HUES6 (cell line): ENCODE results near the gene ADH4.

Experiments
- H3K27ac ChIP-seq: 2 replicates; pipeline ENCODE4 v1.7.0; 2013; ENCODE audit warnings: low read depth, mild to moderate bottlenecking, low read length, inconsistent platforms
- H3K27me3 ChIP-seq: 2 replicates; pipeline ENCODE4 v1.6.1; 2013; ENCODE audit warnings: low read length; ENCODE audit not compliant: control insufficient read depth, insufficient read depth
- H3K36me3 ChIP-seq: 2 replicates; pipeline ENCODE4 v1.6.1; 2013; ENCODE audit warnings: low read length; ENCODE audit not compliant: control insufficient read depth, insufficient read depth
- H3K4me1 ChIP-seq: 2 replicates; pipeline ENCODE4 v1.6.1; 2013; ENCODE audit warnings: low read length; ENCODE audit not compliant: control insufficient read depth, insufficient read depth
- H3K4me3 ChIP-seq: 2 replicates; pipeline ENCODE4 v1.5.1; 2013; ENCODE audit warnings: low read depth, low read length
- H3K9ac ChIP-seq: one replicate; pipeline ENCODE4 v1.6.1; 2013; ENCODE audit warnings: mild to moderate bottlenecking, low read length
- H3K9me3 ChIP-seq: 2 replicates; pipeline ENCODE4 v1.6.1; 2013; ENCODE audit warnings: low read depth, low read length; ENCODE audit not compliant: control insufficient read depth, insufficient read depth

ADH4 gene

DNA sequence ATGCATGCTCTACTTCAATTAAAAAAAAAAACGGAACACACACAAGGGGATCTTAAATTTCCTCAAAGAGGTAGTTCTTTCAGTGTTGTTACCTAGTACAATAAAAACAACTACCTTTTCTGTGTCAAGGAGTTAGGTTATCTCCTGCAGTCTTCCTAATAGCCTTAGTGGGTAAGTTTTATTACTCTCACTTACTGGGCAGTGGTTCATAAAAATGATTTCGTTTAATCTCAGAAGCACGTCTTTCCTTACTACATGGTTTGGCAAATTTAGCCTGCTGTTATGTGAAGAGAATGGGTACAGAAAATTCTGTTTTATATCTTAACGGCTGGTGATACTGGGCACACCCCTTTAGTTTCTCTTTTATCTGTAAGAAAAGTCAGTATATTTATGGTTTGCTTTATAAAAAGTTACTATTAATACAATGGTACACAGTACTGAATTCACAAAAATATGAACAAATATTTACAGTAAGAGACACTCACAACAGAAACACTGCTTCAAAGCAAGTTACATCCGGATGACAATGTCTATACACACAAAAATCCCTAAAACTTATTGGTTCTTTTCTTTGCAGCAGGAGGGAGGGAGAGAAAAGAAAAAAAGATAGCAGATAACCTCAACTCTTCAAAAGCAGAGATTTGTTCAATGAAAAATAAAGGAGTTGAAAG, 64.3 kb downstream of the ADH4 start:
- Histone ChIP-seq H3K9ac (no peak overlapping the region), H3K4me3 (no peak overlapping the region), H3K27me3 (no peaks in the 10 kb centered on the region), H3K9me3 (no peaks in the 10 kb centered on the region), H3K36me3 (peaks cover 98% of the 10 kb centered on the region), H3K27ac (no peak overlapping the region), H3K4me1 (no peaks in the 10 kb centered on the region)

DNA sequence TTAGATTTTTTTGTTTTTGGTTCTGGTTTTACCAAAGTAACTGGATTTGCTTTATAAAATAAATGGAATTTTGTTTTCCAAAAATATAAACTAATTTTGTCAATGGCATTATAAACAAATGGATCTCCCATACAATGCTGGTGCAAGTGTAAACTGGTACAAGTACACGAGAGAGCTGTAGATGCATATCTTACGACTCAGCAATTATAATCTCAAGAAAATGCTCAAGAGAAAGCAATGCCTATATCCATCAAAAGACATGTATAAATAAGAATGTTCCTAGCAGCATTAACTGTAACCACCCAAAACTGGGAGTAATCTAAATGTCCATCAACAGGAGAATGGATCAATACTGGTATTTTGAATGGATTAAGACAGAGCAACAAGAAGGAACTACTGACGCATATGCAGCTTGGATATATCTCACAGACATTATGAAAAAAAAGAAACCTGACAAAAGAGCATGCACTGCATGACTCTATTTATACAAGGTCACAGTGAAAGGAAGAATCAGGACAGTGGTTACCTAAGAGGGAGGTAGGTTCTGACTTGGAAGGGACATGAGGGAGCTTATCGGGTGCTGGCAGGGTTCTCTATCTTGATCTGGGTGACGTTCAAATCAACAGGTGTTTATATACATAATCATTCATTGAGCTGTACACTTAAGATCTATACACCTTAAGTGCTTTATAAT, 65.0 kb downstream of the ADH4 start:
- Histone ChIP-seq H3K4me1 (no peaks in the 10 kb centered on the region), H3K9ac (no peak overlapping the region), H3K4me3 (no peak overlapping the region), H3K9me3 (no peaks in the 10 kb centered on the region), H3K27ac (no peak overlapping the region), H3K36me3 (peaks cover 98% of the 10 kb centered on the region), H3K27me3 (no peaks in the 10 kb centered on the region)

DNA sequence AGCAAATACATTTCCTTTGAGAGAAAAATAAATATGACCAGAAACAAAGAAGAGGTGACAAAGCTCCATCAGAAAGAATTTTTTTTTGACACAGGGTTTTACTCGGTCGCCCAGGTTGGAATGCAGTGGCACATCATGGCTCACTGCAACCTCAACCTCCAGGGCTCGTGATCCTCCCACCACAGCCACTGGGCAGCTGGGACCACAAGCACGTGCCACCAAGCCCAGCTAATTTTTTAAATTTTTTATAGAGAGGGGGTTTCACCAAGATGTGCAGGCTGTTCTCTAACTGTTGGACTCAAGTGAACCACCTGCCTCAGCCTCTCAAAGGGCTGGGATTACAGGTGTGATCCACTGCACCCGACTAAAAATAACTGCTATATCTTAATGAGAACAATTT, 65.8 kb downstream of the ADH4 start:
- peaks cover 98% of the 10 kb centered on the region for H3K36me3 ChIP-seq
- no peak overlapping the region for H3K9ac ChIP-seq
- H3K9me3 ChIP-seq = no peaks in the 10 kb centered on the region
- no peak overlapping the region for H3K27ac ChIP-seq
- H3K4me3 ChIP-seq = no peak overlapping the region
- no peaks in the 10 kb centered on the region for H3K27me3 ChIP-seq
- H3K4me1 ChIP-seq = no peaks in the 10 kb centered on the region

DNA sequence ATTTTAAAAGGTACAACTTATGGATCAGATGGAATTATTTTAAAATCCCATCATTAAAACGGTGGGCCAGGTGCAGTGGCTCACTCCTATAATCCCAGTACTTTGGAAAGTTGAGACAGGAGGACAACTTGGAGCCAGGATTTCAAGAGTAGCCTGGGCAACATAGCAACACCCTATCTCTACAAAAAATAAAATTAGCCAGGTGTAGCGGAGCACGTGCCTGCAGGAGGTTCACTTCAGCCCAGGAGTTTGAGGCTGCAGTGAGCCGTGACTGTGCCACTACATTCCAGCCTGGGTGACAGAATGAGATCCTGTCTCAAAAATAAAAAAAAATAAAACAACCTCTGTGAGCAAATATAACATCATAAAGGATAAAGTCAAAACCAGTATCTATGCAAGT, 66.9 kb downstream of the ADH4 start:
- Histone ChIP-seq H3K9me3 (no peaks in the 10 kb centered on the region), H3K9ac (no peak overlapping the region), H3K36me3 (peaks cover 99% of the 10 kb centered on the region), H3K27ac (no peak overlapping the region), H3K27me3 (no peaks in the 10 kb centered on the region), H3K4me3 (no peak overlapping the region), H3K4me1 (no peaks in the 10 kb centered on the region)

DNA sequence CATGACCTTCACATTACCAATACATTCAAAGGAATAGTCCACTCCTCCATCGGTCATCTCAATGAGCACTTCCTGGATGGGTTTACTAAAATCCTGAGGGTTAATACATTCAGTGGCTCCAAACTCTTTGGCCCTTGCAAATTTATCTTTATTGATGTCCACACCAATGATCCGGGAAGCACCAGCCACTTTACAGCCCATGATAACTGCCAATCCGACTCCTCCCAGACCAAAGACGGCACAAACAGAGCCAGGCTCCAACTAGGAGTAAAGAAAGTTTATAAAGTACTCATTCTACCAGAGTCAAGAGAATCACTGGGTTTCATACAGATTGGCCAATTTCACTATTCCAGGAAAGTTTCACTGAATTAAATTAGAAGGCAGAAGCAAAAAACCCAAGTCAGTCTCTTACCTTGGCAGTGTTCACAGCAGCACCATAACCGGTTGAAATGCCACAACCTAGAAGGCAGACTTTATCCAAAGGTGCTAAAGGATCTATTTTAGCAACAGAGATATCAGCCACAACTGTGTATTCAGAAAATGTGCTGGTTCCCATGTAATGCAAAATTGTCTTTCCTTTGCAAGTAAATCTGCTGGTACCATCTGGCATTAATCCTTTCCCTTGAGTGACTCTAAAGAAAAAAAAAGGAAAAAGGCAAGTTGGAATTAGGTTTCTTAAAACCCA, 67.7 kb downstream of the ADH4 start:
- H3K9ac ChIP-seq = no peak overlapping the region
- H3K4me1 ChIP-seq = no peaks in the 10 kb centered on the region
- H3K4me3 ChIP-seq = no peak overlapping the region
- no peak overlapping the region for H3K27ac ChIP-seq
- H3K9me3 ChIP-seq = no peaks in the 10 kb centered on the region
- H3K36me3 ChIP-seq = peaks cover 99% of the 10 kb centered on the region
- no peaks in the 10 kb centered on the region for H3K27me3 ChIP-seq

DNA sequence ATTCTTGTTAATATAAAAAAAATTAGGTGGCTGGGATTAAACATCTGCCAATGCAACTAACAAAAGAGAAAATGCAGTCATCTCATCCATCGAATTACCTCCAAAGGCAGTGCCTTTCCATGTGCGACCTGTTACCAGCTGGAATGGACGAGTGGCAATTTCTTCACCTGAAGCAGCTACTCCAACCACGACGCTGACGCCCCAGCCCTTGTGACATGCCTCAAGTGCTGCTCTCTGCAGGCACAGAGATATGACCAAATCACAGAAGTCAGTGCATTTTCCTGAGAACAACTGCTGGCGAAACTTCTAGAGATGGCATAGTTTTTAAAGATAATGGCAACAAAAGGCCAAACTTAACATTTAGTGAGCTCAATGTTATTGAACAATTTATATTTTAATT, 69.3 kb downstream of the ADH4 start:
- no peaks in the 10 kb centered on the region for H3K9me3 ChIP-seq
- H3K4me1 ChIP-seq = no peaks in the 10 kb centered on the region
- H3K27me3 ChIP-seq = no peaks in the 10 kb centered on the region
- no peak overlapping the region for H3K27ac ChIP-seq
- H3K9ac ChIP-seq = no peak overlapping the region
- no peak overlapping the region for H3K4me3 ChIP-seq
- H3K36me3 ChIP-seq = peaks cover 97% of the 10 kb centered on the region
